ENCODE measurements around the gene NPTN. TPM values are rescaled to one million over a fixed set of nuclear protein-coding genes. Genes with fewer than 3 reads are reported as not detected.
"Not testable (repeated sequence)": the region's sequence is repeated elsewhere in the genome, so short reads cannot be mapped to it uniquely, and the experiment has no call there.

Gene NPTN
- total and polyA plus RNA-seq, 11 donors: 89.3 to 264 (median 197) TPM

DNA sequence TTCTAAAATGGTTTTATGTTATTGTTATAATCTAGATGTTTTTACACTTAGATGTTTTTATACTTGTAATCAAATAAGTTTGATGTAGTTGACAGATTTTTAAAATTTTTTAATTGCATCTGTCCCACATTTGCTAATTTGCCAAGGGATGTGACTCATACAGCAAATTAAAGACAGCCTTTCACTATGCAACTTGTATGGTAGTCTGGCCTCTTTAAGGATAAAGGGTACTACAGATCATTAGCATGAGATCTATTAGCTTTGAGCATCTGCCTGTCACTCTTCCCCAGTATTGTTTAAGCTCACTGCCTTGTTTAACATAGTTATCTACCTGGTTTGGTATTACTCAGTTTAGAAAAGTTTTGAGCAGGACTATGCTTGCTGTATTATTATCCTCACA lies 83.0 kb downstream of the NPTN start:
- peaks cover 0 to 20% (median 3%) of the 10 kb centered on the region in 9 donors for H3K36me3 ChIP-seq

GRCh38 chr15:73548925-73549324 lies 84.3 kb downstream of the NPTN start:
- intact Hi-C loops (cut with DNase I): loop anchor here in 4 of 10 donors (5.0 to 10.0 kb wide), 4 partner anchors 224 to 244 kb away; no protein-coding TSS in a partner anchor

More for the DNA sequence above, 83.0 kb downstream of the NPTN start:
- Histone ChIP-seq H3K4me3 (no peak overlapping the region), H3K9me3 (no peaks in the 10 kb centered on the region), H3K27me3 (no peaks in the 10 kb centered on the region), H3K27ac (no peak overlapping the region), H3K4me1 (peaks cover 0 to 8% (median 0%) of the 10 kb centered on the region in 12 donors)
- ATAC-seq: no peak
- intact Hi-C loops (cut with DNase I): loop anchor here in 1 of 10 donors (10.0 kb wide), 1 partner anchor 245 kb away; no protein-coding TSS in a partner anchor
- TF ChIP-seq, protein P1, sequence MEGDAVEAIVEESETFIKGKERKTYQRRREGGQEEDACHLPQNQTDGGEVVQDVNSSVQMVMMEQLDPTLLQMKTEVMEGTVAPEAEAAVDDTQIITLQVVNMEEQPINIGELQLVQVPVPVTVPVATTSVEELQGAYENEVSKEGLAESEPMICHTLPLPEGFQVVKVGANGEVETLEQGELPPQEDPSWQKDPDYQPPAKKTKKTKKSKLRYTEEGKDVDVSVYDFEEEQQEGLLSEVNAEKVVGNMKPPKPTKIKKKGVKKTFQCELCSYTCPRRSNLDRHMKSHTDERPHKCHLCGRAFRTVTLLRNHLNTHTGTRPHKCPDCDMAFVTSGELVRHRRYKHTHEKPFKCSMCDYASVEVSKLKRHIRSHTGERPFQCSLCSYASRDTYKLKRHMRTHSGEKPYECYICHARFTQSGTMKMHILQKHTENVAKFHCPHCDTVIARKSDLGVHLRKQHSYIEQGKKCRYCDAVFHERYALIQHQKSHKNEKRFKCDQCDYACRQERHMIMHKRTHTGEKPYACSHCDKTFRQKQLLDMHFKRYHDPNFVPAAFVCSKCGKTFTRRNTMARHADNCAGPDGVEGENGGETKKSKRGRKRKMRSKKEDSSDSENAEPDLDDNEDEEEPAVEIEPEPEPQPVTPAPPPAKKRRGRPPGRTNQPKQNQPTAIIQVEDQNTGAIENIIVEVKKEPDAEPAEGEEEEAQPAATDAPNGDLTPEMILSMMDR (IDR thresholded peaks at IDR 0.05): no peak
- TF ChIP-seq POLR2A (IDR thresholded peaks at IDR 0.05): no peak
- DNase-seq: no peak

DNA sequence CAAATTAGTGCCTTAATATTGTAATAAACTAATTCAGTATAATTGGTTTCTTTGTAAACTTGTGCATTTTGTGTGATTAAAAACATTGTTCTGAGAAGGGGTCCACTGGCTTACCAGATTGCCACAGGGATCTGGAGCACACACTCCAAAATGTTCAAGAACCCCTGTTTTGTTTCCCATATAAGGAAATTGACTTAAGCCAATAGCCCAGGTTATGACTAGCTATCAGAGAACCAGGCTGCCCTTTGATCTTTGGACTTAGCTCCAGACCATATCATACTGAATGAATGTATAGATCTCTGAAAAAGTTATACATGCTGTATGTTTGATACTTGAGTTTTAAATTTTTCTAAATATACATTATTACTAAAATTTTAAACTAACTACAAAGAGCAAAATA lies 91.7 kb downstream of the NPTN start:
- H3K36me3 ChIP-seq: peaks cover 0 to 7% (median 0%) of the 10 kb centered on the region in 9 donors
- no peaks in the 10 kb centered on the region for H3K27me3 ChIP-seq
- no peak overlapping the region for H3K27ac ChIP-seq
- ATAC-seq: no peak
- DNase-seq: no peak
- TF ChIP-seq POLR2A (IDR thresholded peaks at IDR 0.05): no peak
- TF ChIP-seq, protein P1 (IDR thresholded peaks at IDR 0.05): no peak
- H3K4me3 ChIP-seq: no peak overlapping the region
- H3K4me1 ChIP-seq: no peaks in the 10 kb centered on the region
- H3K9me3 ChIP-seq: no peaks in the 10 kb centered on the region
- intact Hi-C loops (cut with DNase I): loop anchor here in 4 of 10 donors (5.0 to 10.0 kb wide), 4 partner anchors 217 to 237 kb away; no protein-coding TSS in a partner anchor

More at GRCh38 chr15:73548925-73549324, 84.3 kb downstream of the NPTN start:
- not testable (repeated sequence) for H3K9me3 ChIP-seq, ATAC-seq, H3K4me1 ChIP-seq, DNase-seq, H3K27ac ChIP-seq, H3K27me3 ChIP-seq, H3K4me3 ChIP-seq
- 93 to 98% (median 96%) methylated on average over 3 of the region's 3 CpGs for WGBS, 4 donors
- peaks cover 0 to 12% (median 0%) of the 10 kb centered on the region in 9 donors for H3K36me3 ChIP-seq

DNA sequence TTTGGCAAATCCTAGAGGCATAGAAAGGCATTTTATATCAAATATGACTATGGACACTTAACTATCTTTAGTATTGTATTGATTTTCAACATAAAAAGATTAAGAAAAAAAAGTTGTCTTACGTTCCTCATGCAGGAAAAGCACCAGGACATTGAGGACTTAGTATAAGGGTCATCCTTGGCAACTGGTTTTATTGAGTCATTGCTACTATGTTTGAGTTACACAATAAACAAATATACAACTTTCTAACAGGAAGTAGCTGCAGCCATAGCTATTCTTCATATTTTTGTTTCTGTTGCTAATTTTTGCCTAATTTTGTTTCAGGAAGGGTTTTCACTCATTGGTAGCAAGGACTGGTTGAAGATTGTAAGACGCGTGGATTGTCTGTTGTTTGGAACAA lies 93.0 kb downstream of the NPTN start:
- no peak overlapping the region for H3K27ac ChIP-seq
- WGBS, 4 donors: 77 to 91% (median 82%) methylated on average over 3 of the region's 3 CpGs
- no peaks in the 10 kb centered on the region for H3K27me3 ChIP-seq
- no peaks in the 10 kb centered on the region for H3K4me1 ChIP-seq
- H3K9me3 ChIP-seq: no peaks in the 10 kb centered on the region
- no peak overlapping the region for H3K4me3 ChIP-seq
- no peak for TF ChIP-seq POLR2A (IDR thresholded peaks at IDR 0.05)
- TF ChIP-seq, protein P1 (IDR thresholded peaks at IDR 0.05): no peak
- no peak for DNase-seq
- intact Hi-C loops (cut with DNase I): loop anchor here in 4 of 10 donors (5.0 to 10.0 kb wide), 4 partner anchors 215 to 235 kb away; no protein-coding TSS in a partner anchor
- ATAC-seq: no peak
- peaks cover 0 to 4% (median 0%) of the 10 kb centered on the region in 9 donors for H3K36me3 ChIP-seq
